Neural cell (in vitro differentiated cells): ENCODE results near the gene ARHGEF11. TPM values are rescaled to one million over a fixed set of nuclear protein-coding genes. Genes with fewer than 3 reads are reported as not detected.

Source experiments
- H2AFZ ChIP-seq: fragments of 200-600, 300-800 bp; sonication (generic), shearing (Covaris generic); 2 replicates; pipeline ENCODE4 v1.6.0; 2014; ENCODE audit warnings: low read depth, mild to moderate bottlenecking, antibody characterized with exemption, low read length, moderate library complexity
- H3F3A ChIP-seq: fragments of 200-600 bp; shearing (Covaris generic); 2 replicates; pipeline ENCODE4 v1.6.1; 2016; ENCODE audit warnings: mild to moderate bottlenecking, moderate library complexity, mixed read lengths, antibody characterized with exemption, low read length; ENCODE audit not compliant: insufficient read depth, poor library complexity, severe bottlenecking
- H3K27ac ChIP-seq: fragments of 200-600, 300-800 bp; sonication (generic), shearing (Covaris generic); 2 replicates; pipeline ENCODE4 v1.5.1; 2014; ENCODE audit warnings: mild to moderate bottlenecking, low read length, moderate library complexity
- H3K27me3 ChIP-seq: fragments of 300-800, 200-600 bp; sonication (generic), shearing (Covaris generic); 2 replicates; pipeline ENCODE4 v1.6.0; 2014; ENCODE audit warnings: mild to moderate bottlenecking, low read depth, low read length, moderate library complexity; ENCODE audit not compliant: insufficient read depth
- H3K36me3 ChIP-seq: fragments of 300-800, 200-600 bp; sonication (generic), shearing (Covaris generic); 2 replicates; pipeline ENCODE4 v1.5.1; 2014; ENCODE audit warnings: mild to moderate bottlenecking, antibody characterized with exemption, low read length, moderate library complexity; ENCODE audit not compliant: insufficient read depth
- H3K4me2 ChIP-seq: fragments of 300-800, 200-600 bp; sonication (generic), shearing (Covaris generic); 2 replicates; pipeline ENCODE4 v1.6.0; 2014; ENCODE audit warnings: mild to moderate bottlenecking, low read length
- H3K4me3 ChIP-seq: fragments of 300-800, 200-600 bp; sonication (generic), shearing (Covaris generic); 2 replicates; pipeline ENCODE4 v1.5.1; 2014; ENCODE audit warnings: mild to moderate bottlenecking, low read length, moderate library complexity
- H3K79me2 ChIP-seq: fragments of 200-600 bp; shearing (Covaris generic); replicated peaks from 2 replicates; pipeline ENCODE4 v1.6.0; 2014; ENCODE audit warnings: mild to moderate bottlenecking, low read length, moderate library complexity; ENCODE audit not compliant: insufficient read depth
- H3K9ac ChIP-seq: fragments of 300-800, 200-600 bp; sonication (generic), shearing (Covaris generic); 2 replicates; pipeline ENCODE4 v1.6.1; 2016; ENCODE audit warnings: mild to moderate bottlenecking, low read length, mixed read lengths
- H3K9me2 ChIP-seq: fragments of 200-600 bp; shearing (Covaris generic); 2 replicates; pipeline ENCODE4 v1.6.1; 2016; ENCODE audit warnings: mild to moderate bottlenecking, low read length, mixed read lengths; ENCODE audit not compliant: insufficient read depth
- H3K9me3 ChIP-seq: fragments of 200-600, 300-800 bp; sonication (generic), shearing (Covaris generic); 2 replicates; pipeline ENCODE4 v1.6.1; 2016; ENCODE audit warnings: mild to moderate bottlenecking, mixed run types, low read length, moderate library complexity, mixed read lengths
- H4K20me1 ChIP-seq: fragments of 200-600 bp; shearing (Covaris generic); 2 replicates; pipeline ENCODE4 v1.6.1; 2016; ENCODE audit warnings: mild to moderate bottlenecking, mixed run types; ENCODE audit not compliant: insufficient read depth
- CTCF ChIP-seq: fragments of 450-650 bp; IDR thresholded peaks from 2 replicates; pipeline ENCODE4 v1.5.1; 2014; ENCODE audit warnings: antibody characterized with exemption, mild to moderate bottlenecking, moderate library complexity; ENCODE audit not compliant: poor library complexity, severe bottlenecking
- EP300 ChIP-seq: fragments of 450-650 bp; conservative IDR thresholded peaks from 2 replicates; pipeline ENCODE4 v1.6.1; 2014; ENCODE audit warnings: antibody characterized with exemption, mild to moderate bottlenecking, moderate library complexity; ENCODE audit not compliant: poor library complexity, severe bottlenecking
- EZH2 ChIP-seq: fragments of 200-600, 300-800 bp; shearing (Covaris generic), sonication (generic); IDR thresholded peaks from 2 replicates; pipeline ENCODE4 v1.6.1; 2014; ENCODE audit warnings: antibody characterized with exemption, low read length, borderline replicate concordance, mild to moderate bottlenecking; ENCODE audit not compliant: insufficient read depth, poor library complexity, severe bottlenecking
- MXI1 ChIP-seq: fragments of 450-650 bp; conservative IDR thresholded peaks from 2 replicates; pipeline ENCODE4 v1.6.1; 2014; ENCODE audit warnings: antibody characterized with exemption, mild to moderate bottlenecking; ENCODE audit not compliant: poor library complexity, severe bottlenecking
- POLR2AphosphoS5 ChIP-seq: IDR thresholded peaks from 2 replicates; pipeline ENCODE4 v1.6.1; 2012
- RAD21 ChIP-seq: fragments of 450-650 bp; conservative IDR thresholded peaks from 2 replicates; pipeline ENCODE4 v1.6.1; 2014; ENCODE audit warnings: antibody characterized with exemption, mild to moderate bottlenecking, moderate library complexity
- REST ChIP-seq: IDR thresholded peaks from 2 replicates; pipeline ENCODE4 v1.6.1; 2012; ENCODE audit warnings: borderline replicate concordance
- SMC3 ChIP-seq: fragments of 450-650 bp; conservative IDR thresholded peaks from 2 replicates; pipeline ENCODE4 v1.6.1; 2014; ENCODE audit warnings: antibody characterized with exemption, mild to moderate bottlenecking, moderate library complexity; ENCODE audit not compliant: poor library complexity
- TAF1 ChIP-seq: IDR thresholded peaks from 2 replicates; pipeline ENCODE4 v1.6.1; 2012; ENCODE audit warnings: low read depth
- polyA plus RNA-seq: library from polyadenylated mRNA; depleted of rRNA; stranded (reverse); fragments of >200 nt; gene quantifications from 2 replicates; pipeline ENCODE4 v1.2.3, GENCODE V29; 2014

The ARHGEF11 gene
- polyA plus RNA-seq, 1 donor from 2014 or later, result 33.2 TPM

- H3K27ac ChIP-seq, result no peak overlapping the region
- no peaks in the 10 kb centered on the region for H3K9me3 ChIP-seq
- H2AFZ ChIP-seq, result no peak overlapping the region
- H3K9me2 ChIP-seq, result no peaks in the 10 kb centered on the region
- no peak overlapping the region for H3K9ac ChIP-seq
- H3K4me2 ChIP-seq, result no peak overlapping the region
- no peaks in the 10 kb centered on the region for H3K79me2 ChIP-seq
- H4K20me1 ChIP-seq, result no peaks in the 10 kb centered on the region
- H3F3A ChIP-seq, result no peaks in the 10 kb centered on the region
- H3K4me3 ChIP-seq, result no peak overlapping the region
- peaks cover 23% of the 10 kb centered on the region for H3K36me3 ChIP-seq
- no peaks in the 10 kb centered on the region for H3K27me3 ChIP-seq
- TF ChIP-seq REST, result no peak
- no peak for TF ChIP-seq RAD21
- TF ChIP-seq TAF1, result no peak
- TF ChIP-seq SMC3, result no peak
- no peak for TF ChIP-seq MXI1
- TF ChIP-seq EZH2, result no peak
- TF ChIP-seq POLR2AphosphoS5, result no peak
- no peak for TF ChIP-seq CTCF
- no peak for TF ChIP-seq EP300
These were observed 103.0 kb downstream of the ARHGEF11 start for GRCh38 chr1:156942576-156942975.

GRCh38 chr1:156942176-156942575 is 103.4 kb downstream of the ARHGEF11 start:
- Histone ChIP-seq H3K79me2 (no peaks in the 10 kb centered on the region), H3K9me3 (no peaks in the 10 kb centered on the region), H3K4me2 (no peak overlapping the region), H3K9me2 (no peaks in the 10 kb centered on the region), H3K36me3 (peaks cover 23% of the 10 kb centered on the region), H4K20me1 (no peaks in the 10 kb centered on the region), H3K4me3 (no peak overlapping the region), H3F3A (no peaks in the 10 kb centered on the region), H2AFZ (no peak overlapping the region), H3K9ac (no peak overlapping the region), H3K27me3 (no peaks in the 10 kb centered on the region), H3K27ac (no peak overlapping the region)
- TF ChIP-seq EZH2 (no peak), RAD21 (no peak), TAF1 (no peak), CTCF (no peak), REST (no peak)
